WTC11 (cell line): ENCODE results near the gene GASK1A.

Experiments
- AFF4 ChIP-seq: sonication (generic); formaldehyde crosslinking; IDR thresholded peaks from 2 replicates; pipeline ENCODE4 v1.8.1; 2023; ENCODE audit warnings: mild to moderate bottlenecking, missing genetic modification reagents, borderline replicate concordance
- CTCF ChIP-seq: fragments of 200-600 bp; IDR thresholded peaks from 2 replicates; pipeline ENCODE4 v1.8.0; 2022; ENCODE audit warnings: antibody characterized with exemption
- E2F4 ChIP-seq: sonication (generic); formaldehyde crosslinking; IDR thresholded peaks from 2 replicates; pipeline ENCODE4 v1.8.1; 2022; ENCODE audit warnings: low read depth, mild to moderate bottlenecking, moderate library complexity, missing genetic modification reagents, borderline replicate concordance
- IRF1 ChIP-seq: sonication (generic); formaldehyde crosslinking; IDR thresholded peaks from 2 replicates; pipeline ENCODE4 v1.8.0; 2023; ENCODE audit warnings: missing genetic modification reagents
- JUN ChIP-seq: sonication (generic); formaldehyde crosslinking; IDR thresholded peaks from 2 replicates; pipeline ENCODE4 v1.8.0; 2023; ENCODE audit warnings: mild to moderate bottlenecking, missing genetic modification reagents
- KAT7 ChIP-seq: sonication (generic); formaldehyde crosslinking; IDR thresholded peaks from 2 replicates; pipeline ENCODE4 v1.8.1; 2023; ENCODE audit warnings: missing genetic modification reagents, mild to moderate bottlenecking, borderline replicate concordance
- MAX ChIP-seq: sonication (generic); formaldehyde crosslinking; IDR thresholded peaks from 2 replicates; pipeline ENCODE4 v1.8.0; 2022; ENCODE audit warnings: mild to moderate bottlenecking, missing genetic modification reagents
- NR3C1 ChIP-seq: sonication (generic); formaldehyde crosslinking; conservative IDR thresholded peaks from 2 replicates; pipeline ENCODE4 v1.8.1; 2023; ENCODE audit warnings: low read depth, mild to moderate bottlenecking, missing genetic modification reagents
- PRDM15 ChIP-seq: sonication (generic); formaldehyde crosslinking; IDR thresholded peaks from 2 replicates; pipeline ENCODE4 v1.8.0; 2022; ENCODE audit warnings: missing genetic modification reagents
- STAT6 ChIP-seq: sonication (generic); formaldehyde crosslinking; conservative IDR thresholded peaks from 2 replicates; pipeline ENCODE4 v1.8.1; 2023; ENCODE audit warnings: mild to moderate bottlenecking, low read depth, missing genetic modification reagents, moderate library complexity
- ZBTB43 ChIP-seq: sonication (generic); formaldehyde crosslinking; IDR thresholded peaks from 2 replicates; pipeline ENCODE4 v1.8.1; 2023; ENCODE audit warnings: mild to moderate bottlenecking, missing genetic modification reagents
- ZNF512 ChIP-seq: sonication (generic); formaldehyde crosslinking; IDR thresholded peaks from 2 replicates; pipeline ENCODE4 v1.8.1; 2022; ENCODE audit warnings: missing genetic modification reagents, borderline replicate concordance
- ZNF671 ChIP-seq: fragments of 250-450 bp; sonication (Bioruptor Pico); IDR thresholded peaks from 2 replicates; pipeline ENCODE4 v1.8.0; 2021; ENCODE audit warnings: mild to moderate bottlenecking

GRCh38 chr3:43104660-43105595 lies 125.8 kb downstream of the GASK1A start:
- TF ChIP-seq CTCF (no peak), ZNF512 (no peak), JUN (CRISPR knock-in tag) (no peak), KAT7 (CRISPR knock-in tag) (no peak), NR3C1 (no peak), MAX (CRISPR knock-in tag) (no peak), ZNF671 (CRISPR knock-in tag) (no peak), AFF4 (CRISPR knock-in tag) (no peak), E2F4 (CRISPR knock-in tag) (no peak), PRDM15 (CRISPR knock-in tag) (no peak), ZBTB43 (CRISPR knock-in tag) (no peak), STAT6 (CRISPR knock-in tag) (no peak), IRF1 (CRISPR knock-in tag) (peak; percentile 1; the same call in 1 of the 2 replicates)
